ENCODE measurements around the gene PCGF1. TPM values are rescaled to one million over a fixed set of nuclear protein-coding genes. Genes with fewer than 3 reads are reported as not detected.

The PCGF1 gene
- total RNA-seq, 1 experiment from 2014 or later = 33.0 TPM

- Histone ChIP-seq H3K9me3 (ENCODE audit: low read depth, low read length, poor library complexity, severe bottlenecking) (no peaks in the 10 kb centered on the region), H3K27me3 (replicated peaks; ENCODE audit: insufficient read depth, low read depth, low read length, poor library complexity) (no peaks in the 10 kb centered on the region), H3K36me3 (ENCODE audit: insufficient read depth, low read length, poor library complexity, severe bottlenecking) (peaks cover 15% of the 10 kb centered on the region), H3K4me3 (ENCODE audit: low read depth, low read length, poor library complexity, severe bottlenecking) (peak overlapping the region; percentile 84), H3K27ac (ENCODE audit: low read depth, low read length, poor library complexity, severe bottlenecking) (peak overlapping the region; percentile 84), H3K4me1 (ENCODE audit: insufficient read depth, low read length, poor library complexity, severe bottlenecking) (peaks cover 18% of the 10 kb centered on the region)
- TF ChIP-seq EZH2 (IDR thresholded peaks at IDR 0.05; ENCODE audit: borderline replicate concordance, low read depth, low read length, poor library complexity, severe bottlenecking) = no peak
- no peak for TF ChIP-seq CTCF (conservative IDR thresholded peaks at IDR 0.05; ENCODE audit: low read depth, low read length)
- POLR2A ChIA-PET (ENCODE audit: low non-redundant PET) = interaction anchor here (1.0 kb wide), 1 partner anchor 25 kb away, joined by 4 read pairs; no protein-coding TSS in a partner anchor
- CTCF ChIA-PET = interaction anchor here (0.8 to 1.2 kb wide), 4 partner anchors 10 to 50 kb away, joined by 4 to 5 read pairs (median 5); partner anchors contain the start of genes INO80B and MRPL53
- no peak for DNase-seq (ENCODE audit: low spot score)
- intact Hi-C loops (cut with micrococcal nuclease; ENCODE audit: unreplicated experiment) = loop anchor here (2.0 kb wide), 1 partner anchor 47 kb away; the partner anchor contains the start of genes AUP1 and HTRA2
- TSS peak; percentile 37 for BruUV-seq (replicated peaks)
Measured at GRCh38 chr2:74481961-74482800, 25.3 kb downstream of the PCGF1 start.

GRCh38 chr2:74481431-74481830 lies 26.1 kb downstream of the PCGF1 start:
- BruUV-seq (replicated peaks) = no TSS peak
- no peak overlapping the region for H3K27ac ChIP-seq (ENCODE audit: low read depth, low read length, poor library complexity, severe bottlenecking)
- H3K4me1 ChIP-seq (ENCODE audit: insufficient read depth, low read length, poor library complexity, severe bottlenecking) = peaks cover 18% of the 10 kb centered on the region
- TF ChIP-seq EZH2 (IDR thresholded peaks at IDR 0.05; ENCODE audit: borderline replicate concordance, low read depth, low read length, poor library complexity, severe bottlenecking) (no peak), CTCF (conservative IDR thresholded peaks at IDR 0.05; ENCODE audit: low read depth, low read length) (no peak)
- H3K9me3 ChIP-seq (ENCODE audit: low read depth, low read length, poor library complexity, severe bottlenecking) = no peaks in the 10 kb centered on the region
- peaks cover 15% of the 10 kb centered on the region for H3K36me3 ChIP-seq (ENCODE audit: insufficient read depth, low read length, poor library complexity, severe bottlenecking)
- H3K27me3 ChIP-seq (replicated peaks; ENCODE audit: insufficient read depth, low read depth, low read length, poor library complexity) = no peaks in the 10 kb centered on the region
- POLR2A ChIA-PET (ENCODE audit: low non-redundant PET) = no interaction called here
- intact Hi-C loops (cut with micrococcal nuclease; ENCODE audit: unreplicated experiment) = no loop called here
- H3K4me3 ChIP-seq (ENCODE audit: low read depth, low read length, poor library complexity, severe bottlenecking) = peak overlapping the region; percentile 84
- CTCF ChIA-PET = no interaction called here
- DNase-seq (ENCODE audit: low spot score) = no peak

GRCh38 chr2:74474899-74475298 lies 32.6 kb downstream of the PCGF1 start:
- intact Hi-C loops (cut with micrococcal nuclease; ENCODE audit: unreplicated experiment) = no loop called here
- Histone ChIP-seq H3K36me3 (ENCODE audit: insufficient read depth, low read length, poor library complexity, severe bottlenecking) (peaks cover 15% of the 10 kb centered on the region), H3K27ac (ENCODE audit: low read depth, low read length, poor library complexity, severe bottlenecking) (no peak overlapping the region), H3K4me3 (ENCODE audit: low read depth, low read length, poor library complexity, severe bottlenecking) (no peak overlapping the region), H3K9me3 (ENCODE audit: low read depth, low read length, poor library complexity, severe bottlenecking) (no peaks in the 10 kb centered on the region), H3K27me3 (replicated peaks; ENCODE audit: insufficient read depth, low read depth, low read length, poor library complexity) (no peaks in the 10 kb centered on the region), H3K4me1 (ENCODE audit: insufficient read depth, low read length, poor library complexity, severe bottlenecking) (peaks cover 7% of the 10 kb centered on the region)
- no TSS peak for BruUV-seq (replicated peaks)
- no peak for DNase-seq (ENCODE audit: low spot score)
- CTCF ChIA-PET = interaction anchor here (0.8 kb wide), 1 partner anchor 578 kb away, joined by 3 read pairs; no protein-coding TSS in a partner anchor
- TF ChIP-seq CTCF (conservative IDR thresholded peaks at IDR 0.05; ENCODE audit: low read depth, low read length) (peak; percentile 40), EZH2 (IDR thresholded peaks at IDR 0.05; ENCODE audit: borderline replicate concordance, low read depth, low read length, poor library complexity, severe bottlenecking) (no peak)
- POLR2A ChIA-PET (ENCODE audit: low non-redundant PET) = interaction anchor here (0.6 kb wide), 1 partner anchor 17 kb away, joined by 4 read pairs; no protein-coding TSS in a partner anchor
